ENCODE data around the gene LNX2.

LNX2 gene

DNA sequence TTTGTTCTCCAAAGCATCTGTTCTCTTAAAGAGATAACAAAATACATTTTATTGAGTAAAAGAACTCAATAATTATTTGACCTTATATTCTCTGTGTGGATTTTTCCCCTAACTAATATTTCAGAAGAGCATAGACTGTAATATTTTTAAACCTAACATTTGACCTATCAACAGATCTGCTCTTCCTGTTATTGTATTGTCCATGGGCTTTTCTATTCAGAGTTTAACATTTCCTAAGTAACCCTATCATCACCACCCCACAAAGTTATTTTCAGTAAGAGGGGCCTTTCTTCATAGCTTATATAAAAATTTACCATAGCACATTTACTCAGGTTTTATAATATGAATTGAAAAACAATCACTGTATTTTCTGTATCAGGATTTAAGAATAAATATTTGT is 18.9 kb upstream of the LNX2 start:
- DNase-seq (ENCODE audit: low read depth), result no peak
- H3K4me3 ChIP-seq (ENCODE audit: control insufficient read depth, low read depth, low read length), result no peak overlapping the region
- TF ChIP-seq, protein P1, sequence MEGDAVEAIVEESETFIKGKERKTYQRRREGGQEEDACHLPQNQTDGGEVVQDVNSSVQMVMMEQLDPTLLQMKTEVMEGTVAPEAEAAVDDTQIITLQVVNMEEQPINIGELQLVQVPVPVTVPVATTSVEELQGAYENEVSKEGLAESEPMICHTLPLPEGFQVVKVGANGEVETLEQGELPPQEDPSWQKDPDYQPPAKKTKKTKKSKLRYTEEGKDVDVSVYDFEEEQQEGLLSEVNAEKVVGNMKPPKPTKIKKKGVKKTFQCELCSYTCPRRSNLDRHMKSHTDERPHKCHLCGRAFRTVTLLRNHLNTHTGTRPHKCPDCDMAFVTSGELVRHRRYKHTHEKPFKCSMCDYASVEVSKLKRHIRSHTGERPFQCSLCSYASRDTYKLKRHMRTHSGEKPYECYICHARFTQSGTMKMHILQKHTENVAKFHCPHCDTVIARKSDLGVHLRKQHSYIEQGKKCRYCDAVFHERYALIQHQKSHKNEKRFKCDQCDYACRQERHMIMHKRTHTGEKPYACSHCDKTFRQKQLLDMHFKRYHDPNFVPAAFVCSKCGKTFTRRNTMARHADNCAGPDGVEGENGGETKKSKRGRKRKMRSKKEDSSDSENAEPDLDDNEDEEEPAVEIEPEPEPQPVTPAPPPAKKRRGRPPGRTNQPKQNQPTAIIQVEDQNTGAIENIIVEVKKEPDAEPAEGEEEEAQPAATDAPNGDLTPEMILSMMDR (IDR thresholded peaks at IDR 0.05; ENCODE audit: control insufficient read depth, insufficient read depth, low read depth, low read length, missing control alignments), result no peak

DNA sequence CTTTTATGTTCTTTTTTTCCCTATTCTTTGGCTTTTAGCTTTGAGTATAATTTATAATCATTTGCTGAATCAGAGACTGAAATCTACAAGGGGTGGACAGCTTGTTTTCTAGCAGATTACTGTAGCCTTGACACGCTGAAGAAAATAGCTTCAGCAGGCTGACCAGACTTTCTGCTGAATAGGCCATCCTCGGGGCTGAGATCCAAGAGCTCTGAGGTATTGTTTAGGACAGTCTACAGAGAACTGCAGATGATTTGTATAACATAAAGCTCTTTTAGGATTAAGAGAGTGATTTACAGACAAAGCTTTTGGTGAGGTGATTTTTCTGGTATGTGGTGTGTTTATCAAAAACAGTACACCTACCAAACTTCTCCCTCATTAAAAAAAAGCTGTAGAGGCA is 18.2 kb upstream of the LNX2 start:
- TF ChIP-seq, protein P1 (IDR thresholded peaks at IDR 0.05; ENCODE audit: control insufficient read depth, insufficient read depth, low read depth, low read length, missing control alignments), result no peak
- no peak overlapping the region for H3K4me3 ChIP-seq (ENCODE audit: control insufficient read depth, low read depth, low read length)
- DNase-seq (ENCODE audit: low read depth), result no peak

DNA sequence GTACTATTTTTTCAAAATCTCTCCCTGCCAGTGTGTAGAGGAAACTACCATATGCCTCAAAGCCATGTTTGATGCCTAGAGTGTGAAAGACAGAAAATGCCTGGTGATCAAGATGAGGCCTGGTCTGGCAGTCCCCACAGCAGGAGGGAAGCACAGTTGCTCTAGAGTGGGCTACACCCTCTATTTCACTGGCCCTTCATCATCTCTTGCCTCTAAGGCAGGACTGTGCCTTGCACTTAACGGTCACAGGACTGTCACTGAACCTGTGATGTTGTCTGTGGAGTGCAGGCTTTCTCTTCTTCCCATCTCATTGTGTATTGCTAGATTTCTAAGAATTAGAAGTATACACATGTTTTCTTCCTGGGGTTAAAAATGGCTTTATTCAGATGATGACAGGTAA is 17.7 kb upstream of the LNX2 start:
- no peak for DNase-seq (ENCODE audit: low read depth)
- TF ChIP-seq, protein P1 (IDR thresholded peaks at IDR 0.05; ENCODE audit: control insufficient read depth, insufficient read depth, low read depth, low read length, missing control alignments), result no peak
- H3K4me3 ChIP-seq (ENCODE audit: control insufficient read depth, low read depth, low read length), result no peak overlapping the region

DNA sequence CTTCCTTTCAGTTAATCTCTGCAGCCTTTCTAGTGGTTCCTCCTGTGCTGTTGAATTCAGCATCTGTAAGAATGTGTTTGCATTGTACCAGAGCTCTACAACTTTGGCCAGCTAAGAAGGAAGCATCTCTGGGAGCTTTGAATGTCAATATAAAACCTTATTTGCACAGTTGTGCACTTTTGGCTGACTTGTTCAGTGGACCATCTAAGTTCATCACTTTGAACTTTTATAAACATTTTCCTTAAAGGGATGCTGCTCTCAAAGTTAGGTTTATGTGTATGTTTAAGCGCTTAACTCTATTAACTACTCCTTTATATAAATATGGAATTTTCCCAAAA is 16.9 kb upstream of the LNX2 start:
- no peak overlapping the region for H3K4me3 ChIP-seq (ENCODE audit: control insufficient read depth, low read depth, low read length)
- TF ChIP-seq, protein P1 (IDR thresholded peaks at IDR 0.05; ENCODE audit: control insufficient read depth, insufficient read depth, low read depth, low read length, missing control alignments), result no peak
- DNase-seq (ENCODE audit: low read depth), result no peak

DNA sequence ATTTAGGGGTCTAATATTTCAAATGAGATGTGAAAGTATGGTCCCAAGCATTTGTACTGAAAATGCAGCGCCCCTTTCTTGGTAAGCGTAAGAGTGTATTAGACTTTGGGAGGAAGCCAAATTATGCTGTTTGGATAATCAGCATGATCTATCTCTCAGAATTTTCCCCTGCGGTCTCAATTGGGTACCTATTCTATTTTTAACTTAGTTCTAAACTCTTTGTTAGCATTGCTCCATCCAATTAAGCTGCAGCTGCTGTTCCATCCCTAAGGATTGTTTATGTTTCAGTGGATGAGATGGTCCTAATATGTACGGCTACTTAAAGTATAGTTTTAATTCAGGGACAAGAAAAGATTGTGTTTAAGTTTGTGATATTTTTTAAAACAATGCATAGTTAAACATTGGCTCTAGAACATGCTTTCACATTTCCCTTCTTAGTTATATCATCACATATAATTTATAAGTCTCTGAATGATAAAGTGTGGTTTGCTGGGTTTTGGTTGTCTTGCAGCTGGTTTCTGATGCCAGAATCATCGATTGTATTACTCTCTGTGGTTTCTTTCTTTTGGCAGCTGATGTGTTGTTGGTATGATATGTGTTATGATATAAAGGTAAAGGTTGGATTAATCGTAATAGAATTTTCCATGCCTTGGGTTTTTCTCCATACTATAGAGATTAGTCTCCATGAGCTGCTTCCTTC is 16.4 kb upstream of the LNX2 start:
- TF ChIP-seq, protein P1 (IDR thresholded peaks at IDR 0.05; ENCODE audit: control insufficient read depth, insufficient read depth, low read depth, low read length, missing control alignments), result no peak
- H3K4me3 ChIP-seq (ENCODE audit: control insufficient read depth, low read depth, low read length), result no peak overlapping the region
- no peak for DNase-seq (ENCODE audit: low read depth)

DNA sequence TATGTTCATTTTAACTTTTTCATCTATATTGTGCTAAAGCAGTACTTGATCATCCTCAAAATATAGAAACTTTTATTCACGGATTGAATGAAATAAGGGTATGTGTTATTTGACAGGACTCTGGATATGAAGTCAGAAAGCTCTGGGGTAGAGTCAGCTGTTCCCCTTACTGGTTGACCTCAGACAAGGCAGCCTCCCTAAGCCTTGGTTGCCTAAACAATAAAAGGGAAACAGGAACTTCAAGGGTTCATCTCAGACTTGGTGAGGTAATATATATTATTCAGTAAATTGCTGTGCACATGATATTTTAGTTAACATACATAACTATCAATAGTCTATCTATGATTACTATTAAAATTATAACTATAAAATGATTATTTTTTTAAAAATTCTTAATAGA is 14.9 kb upstream of the LNX2 start:
- H3K4me3 ChIP-seq (ENCODE audit: control insufficient read depth, low read depth, low read length), result no peak overlapping the region
- TF ChIP-seq, protein P1 (IDR thresholded peaks at IDR 0.05; ENCODE audit: control insufficient read depth, insufficient read depth, low read depth, low read length, missing control alignments), result no peak
- DNase-seq (ENCODE audit: low read depth), result no peak

DNA sequence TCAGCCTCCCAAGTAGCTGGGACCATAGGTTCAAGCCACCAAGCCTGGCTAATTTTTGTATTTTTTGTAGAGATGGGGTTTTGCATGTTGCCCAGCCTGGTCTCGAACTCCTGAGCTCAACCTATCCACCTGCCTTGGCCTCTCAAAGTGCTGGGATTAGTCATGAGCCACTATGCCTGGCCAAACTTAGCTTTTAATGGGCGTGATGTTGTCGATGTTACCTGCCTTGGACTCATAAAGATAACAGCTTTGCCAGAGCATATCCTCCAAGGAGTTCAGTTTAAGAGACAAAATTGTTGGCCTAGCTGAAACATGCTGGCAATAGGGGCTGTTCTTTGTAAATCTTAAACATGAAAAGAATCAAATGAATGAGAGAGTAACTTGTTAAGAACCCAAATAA is 14.5 kb upstream of the LNX2 start:
- TF ChIP-seq, protein P1 (IDR thresholded peaks at IDR 0.05; ENCODE audit: control insufficient read depth, insufficient read depth, low read depth, low read length, missing control alignments), result no peak
- no peak for DNase-seq (ENCODE audit: low read depth)
- H3K4me3 ChIP-seq (ENCODE audit: control insufficient read depth, low read depth, low read length), result no peak overlapping the region

Measured in AG09309 (cell line).